NT2/D1 (cell line): ENCODE results near the gene HIGD1C.
"Not testable (repeated sequence)": the region's sequence is repeated elsewhere in the genome, so short reads cannot be mapped to it uniquely, and the experiment has no call there.

Source experiments
- DNase-seq: peaks from one replicate; pipeline ENCODE4 v3.0.0-alpha.2; 2011; ENCODE audit warnings: low read depth, low spot score
- H3K27me3 ChIP-seq: 2 replicates; pipeline ENCODE4 v1.6.0; 2011; ENCODE audit warnings: mild to moderate bottlenecking; ENCODE audit not compliant: insufficient read length, insufficient read depth
- H3K36me3 ChIP-seq: 2 replicates; pipeline ENCODE4 v1.6.1; 2011; ENCODE audit warnings: mild to moderate bottlenecking, low read length, mixed read lengths; ENCODE audit not compliant: insufficient read depth, insufficient read length
- H3K4me1 ChIP-seq: 2 replicates; pipeline ENCODE4 v1.5.1; 2011; ENCODE audit not compliant: insufficient read depth, insufficient read length
- H3K4me3 ChIP-seq: 2 replicates; pipeline ENCODE4 v1.5.1; 2011; ENCODE audit warnings: low read depth; ENCODE audit not compliant: insufficient read length
- H3K9ac ChIP-seq: 2 replicates; pipeline ENCODE4 v1.6.0; 2011; ENCODE audit warnings: low read depth; ENCODE audit not compliant: insufficient read length
- H3K9me3 ChIP-seq: 2 replicates; pipeline ENCODE4 v1.5.1; 2011; ENCODE audit warnings: mild to moderate bottlenecking, low read length; ENCODE audit not compliant: insufficient read depth
- SUZ12 ChIP-seq: IDR thresholded peaks from 2 replicates; pipeline ENCODE4 v1.6.1; 2011; ENCODE audit not compliant: insufficient read length, insufficient read depth; ENCODE audit errors: extremely low read depth
- YY1 ChIP-seq: IDR thresholded peaks from 2 replicates; pipeline ENCODE4 v1.6.1; 2011; ENCODE audit not compliant: insufficient read length, insufficient read depth
- ZNF274 ChIP-seq: IDR thresholded peaks from 2 replicates; pipeline ENCODE4 v1.6.1; 2011; ENCODE audit warnings: mild to moderate bottlenecking, low read depth, low read length

Gene HIGD1C

GRCh38 chr12:50927356-50927755, 25.0 kb upstream of the HIGD1C start:
- Histone ChIP-seq H3K4me1 (no peaks in the 10 kb centered on the region), H3K9me3 (no peaks in the 10 kb centered on the region), H3K27me3 (no peaks in the 10 kb centered on the region), H3K36me3 (no peaks in the 10 kb centered on the region), H3K9ac (no peak overlapping the region), H3K4me3 (no peak overlapping the region)
- TF ChIP-seq YY1, result no peak
- TF ChIP-seq ZNF274, result no peak
- no peak for TF ChIP-seq SUZ12
- no peak for DNase-seq

- H3K9me3 ChIP-seq, result no peaks in the 10 kb centered on the region
- H3K4me1 ChIP-seq, result no peaks in the 10 kb centered on the region
- H3K36me3 ChIP-seq, result no peaks in the 10 kb centered on the region
- TF ChIP-seq SUZ12 (no peak), YY1 (no peak), ZNF274 (no peak)
- no peaks in the 10 kb centered on the region for H3K27me3 ChIP-seq
- no peak overlapping the region for H3K4me3 ChIP-seq
- no peak for DNase-seq
- H3K9ac ChIP-seq, result no peak overlapping the region
These were observed 24.5 kb upstream of the HIGD1C start for GRCh38 chr12:50927766-50928224.

- H3K4me3 ChIP-seq, result no peak overlapping the region
- H3K9ac ChIP-seq, result no peak overlapping the region
- H3K9me3 ChIP-seq, result no peaks in the 10 kb centered on the region
- TF ChIP-seq ZNF274 (no peak), YY1 (no peak), SUZ12 (no peak)
- no peaks in the 10 kb centered on the region for H3K36me3 ChIP-seq
- DNase-seq, result no peak
- no peaks in the 10 kb centered on the region for H3K27me3 ChIP-seq
- H3K4me1 ChIP-seq, result no peaks in the 10 kb centered on the region
These were observed 24.0 kb upstream of the HIGD1C start for GRCh38 chr12:50928392-50928791.

- Histone ChIP-seq H3K4me1 (no peaks in the 10 kb centered on the region), H3K36me3 (no peaks in the 10 kb centered on the region), H3K27me3 (no peaks in the 10 kb centered on the region), H3K9ac (no peak overlapping the region), H3K9me3 (no peaks in the 10 kb centered on the region), H3K4me3 (no peak overlapping the region)
- no peak for TF ChIP-seq ZNF274
- TF ChIP-seq YY1, result no peak
- no peak for TF ChIP-seq SUZ12
- DNase-seq, result no peak
These were observed 22.5 kb upstream of the HIGD1C start for GRCh38 chr12:50929831-50930230.

DNA sequence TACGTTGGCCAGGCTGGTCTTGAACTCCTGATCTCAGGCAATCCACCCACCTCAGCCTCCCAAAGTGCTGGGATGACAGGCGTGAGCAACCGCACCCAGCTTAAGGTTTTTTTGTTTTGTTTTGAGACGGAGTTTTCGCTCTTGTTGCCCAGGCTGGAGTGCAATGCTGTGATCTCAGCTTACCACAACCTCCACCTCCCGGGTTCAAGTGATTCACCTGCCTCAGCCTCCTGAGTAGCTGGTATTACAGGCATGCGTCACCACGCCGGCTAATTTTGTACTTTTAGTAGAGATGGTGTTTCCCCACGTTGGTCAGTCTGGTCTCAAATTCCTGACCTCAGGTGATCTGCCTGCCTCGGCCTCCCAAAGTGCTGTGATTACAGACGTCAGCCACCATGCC, 21.9 kb upstream of the HIGD1C start:
- not testable (repeated sequence) for H3K9me3 ChIP-seq, H3K4me1 ChIP-seq, H3K27me3 ChIP-seq, H3K4me3 ChIP-seq, H3K9ac ChIP-seq, DNase-seq, H3K36me3 ChIP-seq

DNA sequence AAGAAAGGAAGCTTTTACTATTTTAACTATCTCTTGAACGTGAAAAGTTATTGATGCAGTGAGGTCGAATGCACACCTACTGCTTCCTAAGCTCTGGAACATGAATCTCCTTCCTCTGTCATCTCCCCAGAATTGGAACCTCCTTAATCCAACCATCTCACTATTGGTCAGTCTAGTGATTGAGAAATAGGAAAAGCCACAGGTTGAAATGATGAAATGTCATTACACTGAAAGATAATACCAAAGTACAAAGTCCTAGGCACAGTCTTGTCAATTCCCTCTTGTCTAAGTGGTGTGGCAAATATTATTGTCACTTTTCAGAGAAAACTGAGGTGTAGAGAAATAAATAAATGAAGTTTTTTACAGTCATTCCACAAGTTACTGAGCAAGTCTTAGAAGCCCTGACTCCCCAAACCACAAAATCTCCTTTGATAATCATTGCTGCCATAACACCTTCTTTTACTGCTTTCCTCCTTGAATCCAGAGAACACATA, 19.5 kb upstream of the HIGD1C start:
- DNase-seq, result no peak
- Histone ChIP-seq H3K4me1 (no peaks in the 10 kb centered on the region), H3K36me3 (no peaks in the 10 kb centered on the region), H3K9me3 (peaks cover 11% of the 10 kb centered on the region; the same call in 1 of the 2 replicates), H3K4me3 (no peak overlapping the region), H3K27me3 (no peaks in the 10 kb centered on the region), H3K9ac (no peak overlapping the region)
- TF ChIP-seq SUZ12 (no peak), ZNF274 (no peak), YY1 (no peak)

DNA sequence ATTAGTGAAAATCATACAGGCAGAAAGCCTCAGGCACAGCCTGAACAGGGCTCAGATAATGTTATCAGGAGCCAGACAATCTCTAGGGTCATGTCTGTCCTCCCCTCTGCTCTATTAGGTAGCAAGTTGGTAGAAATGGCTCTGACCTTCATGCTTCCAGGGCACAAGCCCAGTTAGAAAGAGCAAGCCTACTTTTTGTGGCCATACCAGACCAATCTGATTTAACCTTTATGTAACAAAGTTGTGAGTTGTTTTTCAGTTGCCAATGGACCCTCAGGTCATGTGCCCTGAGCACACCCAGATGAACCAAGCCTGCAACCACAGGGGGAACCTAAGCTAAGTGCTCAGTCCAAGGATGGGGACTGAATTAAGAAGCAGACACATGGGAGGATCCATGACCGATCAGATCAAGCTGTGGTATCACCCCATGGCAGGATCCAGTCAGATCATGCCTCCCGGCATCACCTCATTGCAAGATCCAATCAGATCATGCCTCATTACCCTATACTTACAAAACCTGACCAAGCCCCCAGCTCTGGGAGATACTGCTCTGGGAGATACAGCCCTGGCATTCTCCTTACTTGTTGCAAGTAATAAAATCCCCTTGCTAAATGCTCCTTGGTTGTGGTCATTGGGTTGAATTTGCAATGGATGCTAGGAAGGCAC, 18.8 kb upstream of the HIGD1C start:
- TF ChIP-seq ZNF274 (no peak), YY1 (no peak), SUZ12 (no peak)
- H3K36me3 ChIP-seq, result no peaks in the 10 kb centered on the region
- peaks cover 18% of the 10 kb centered on the region; the same call in 1 of the 2 replicates for H3K9me3 ChIP-seq
- no peak for DNase-seq
- H3K9ac ChIP-seq, result no peak overlapping the region
- no peaks in the 10 kb centered on the region for H3K4me1 ChIP-seq
- no peaks in the 10 kb centered on the region for H3K27me3 ChIP-seq
- no peak overlapping the region for H3K4me3 ChIP-seq
